Progenitor cell of endocrine pancreas (in vitro differentiated cells): ENCODE data around the gene CAB39. TPM values are rescaled to one million over a fixed set of nuclear protein-coding genes. Genes with fewer than 3 reads are reported as not detected.

Experiments
- DNase-seq: peaks from one replicate; pipeline ENCODE4 v3.0.0; 2021; ENCODE audit warnings: low spot score; ENCODE audit not compliant: unreplicated experiment
- H3K27ac Mint-ChIP-seq: 2 replicates; pipeline ENCODE4 v1.8.0; 2021; ENCODE audit warnings: mild to moderate bottlenecking, moderate library complexity, mixed read lengths
- H3K27me3 Mint-ChIP-seq: 2 replicates; pipeline ENCODE4 v1.8.0; 2021; ENCODE audit warnings: mixed read lengths
- H3K36me3 Mint-ChIP-seq: 2 replicates; pipeline ENCODE4 v1.8.0; 2022; ENCODE audit warnings: mixed read lengths; ENCODE audit not compliant: insufficient read depth
- H3K4me1 Mint-ChIP-seq: 2 replicates; pipeline ENCODE4 v1.8.0; 2021; ENCODE audit warnings: low read depth, mixed read lengths
- H3K4me3 Mint-ChIP-seq: 2 replicates; pipeline ENCODE4 v1.8.0; 2021; ENCODE audit warnings: low read depth, mild to moderate bottlenecking, moderate library complexity, mixed read lengths
- H3K9me3 Mint-ChIP-seq: 2 replicates; pipeline ENCODE4 v1.8.0; 2021; ENCODE audit warnings: low read depth, mixed read lengths
- total RNA-seq: library from RNA; stranded (reverse); gene quantifications from 2 replicates; pipeline ENCODE4 v1.2.1, GENCODE V29; 2021
- TF ChIP-seq, protein P1 (sequence below): fragments of 200-600 bp; sonication (generic); IDR thresholded peaks from one replicate; pipeline ENCODE4 v1.5.0; 2021; ENCODE audit warnings: antibody characterized with exemption, mild to moderate bottlenecking; ENCODE audit not compliant: unreplicated experiment

The CAB39 gene
- total RNA-seq, 1 donor from 2014 or later: 44.1 TPM

DNA sequence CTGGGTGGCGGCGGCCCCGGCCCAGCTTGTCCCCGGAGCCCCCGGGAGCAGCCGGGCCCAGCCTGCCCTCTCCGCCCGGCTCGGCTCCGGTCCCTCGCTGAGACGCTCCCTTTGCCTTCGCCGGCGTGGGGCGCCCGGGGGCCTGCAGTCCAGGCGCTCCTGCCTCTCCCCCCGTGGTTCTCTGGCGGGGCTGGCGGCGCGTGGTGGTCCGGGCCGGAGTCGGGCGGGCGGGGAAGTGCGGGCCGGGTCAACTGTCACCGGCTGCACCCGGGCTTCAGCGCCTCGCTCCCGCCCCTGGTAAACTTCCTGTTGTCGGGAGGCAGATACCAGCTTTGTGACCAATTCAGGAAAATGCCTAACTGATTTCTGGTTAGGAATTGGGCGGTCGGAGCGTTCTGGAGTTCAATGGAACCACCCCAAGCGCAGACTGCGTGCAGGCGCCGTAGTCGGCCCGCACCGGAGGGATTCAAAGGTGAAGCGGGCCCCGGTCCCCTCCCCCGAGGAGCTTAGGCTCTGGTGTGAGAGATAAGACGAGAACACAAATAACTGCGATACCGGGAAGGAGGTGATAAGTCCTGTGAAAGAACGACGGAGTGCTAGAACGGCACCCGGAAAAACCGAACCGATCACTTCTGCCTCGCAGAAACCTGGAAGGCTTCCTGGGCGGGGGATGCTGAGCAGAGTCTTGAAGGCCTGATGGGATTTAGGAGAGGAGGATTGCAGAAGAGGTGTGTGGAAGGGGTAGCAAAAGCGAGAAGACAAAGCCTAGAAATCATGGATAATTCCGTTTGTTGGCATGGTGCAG is 891 bp downstream of the CAB39 start:
- peaks cover 2% of the 10 kb centered on the region for H3K36me3 Mint-ChIP-seq
- peaks cover 19% of the 10 kb centered on the region for H3K4me1 Mint-ChIP-seq
- DNase-seq: peak; percentile 32
- peaks cover under 1% of the 10 kb centered on the region for H3K27me3 Mint-ChIP-seq
- no peaks in the 10 kb centered on the region for H3K9me3 Mint-ChIP-seq
- H3K4me3 Mint-ChIP-seq: peak overlapping the region; percentile 87
- TF ChIP-seq, protein P1, sequence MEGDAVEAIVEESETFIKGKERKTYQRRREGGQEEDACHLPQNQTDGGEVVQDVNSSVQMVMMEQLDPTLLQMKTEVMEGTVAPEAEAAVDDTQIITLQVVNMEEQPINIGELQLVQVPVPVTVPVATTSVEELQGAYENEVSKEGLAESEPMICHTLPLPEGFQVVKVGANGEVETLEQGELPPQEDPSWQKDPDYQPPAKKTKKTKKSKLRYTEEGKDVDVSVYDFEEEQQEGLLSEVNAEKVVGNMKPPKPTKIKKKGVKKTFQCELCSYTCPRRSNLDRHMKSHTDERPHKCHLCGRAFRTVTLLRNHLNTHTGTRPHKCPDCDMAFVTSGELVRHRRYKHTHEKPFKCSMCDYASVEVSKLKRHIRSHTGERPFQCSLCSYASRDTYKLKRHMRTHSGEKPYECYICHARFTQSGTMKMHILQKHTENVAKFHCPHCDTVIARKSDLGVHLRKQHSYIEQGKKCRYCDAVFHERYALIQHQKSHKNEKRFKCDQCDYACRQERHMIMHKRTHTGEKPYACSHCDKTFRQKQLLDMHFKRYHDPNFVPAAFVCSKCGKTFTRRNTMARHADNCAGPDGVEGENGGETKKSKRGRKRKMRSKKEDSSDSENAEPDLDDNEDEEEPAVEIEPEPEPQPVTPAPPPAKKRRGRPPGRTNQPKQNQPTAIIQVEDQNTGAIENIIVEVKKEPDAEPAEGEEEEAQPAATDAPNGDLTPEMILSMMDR: no peak
- peak overlapping the region; percentile 98 for H3K27ac Mint-ChIP-seq

- TF ChIP-seq, protein P1: no peak
- no peaks in the 10 kb centered on the region for H3K27me3 Mint-ChIP-seq
- H3K27ac Mint-ChIP-seq: peak overlapping the region; percentile 98
- peak overlapping the region; percentile 87 for H3K4me3 Mint-ChIP-seq
- DNase-seq: no peak
- H3K9me3 Mint-ChIP-seq: no peaks in the 10 kb centered on the region
- peaks cover 19% of the 10 kb centered on the region for H3K4me1 Mint-ChIP-seq
- peaks cover 2% of the 10 kb centered on the region for H3K36me3 Mint-ChIP-seq
Measured at GRCh38 chr2:230714136-230714480, 1.5 kb downstream of the CAB39 start.

- H3K27me3 Mint-ChIP-seq: no peaks in the 10 kb centered on the region
- peak overlapping the region; percentile 8 for H3K27ac Mint-ChIP-seq
- TF ChIP-seq, protein P1: no peak
- peaks cover 21% of the 10 kb centered on the region for H3K4me1 Mint-ChIP-seq
- H3K9me3 Mint-ChIP-seq: no peaks in the 10 kb centered on the region
- no peak for DNase-seq
- H3K36me3 Mint-ChIP-seq: peaks cover 3% of the 10 kb centered on the region
- H3K4me3 Mint-ChIP-seq: peak overlapping the region; percentile 8
Measured at GRCh38 chr2:230715201-230715600, 2.6 kb downstream of the CAB39 start.

DNA sequence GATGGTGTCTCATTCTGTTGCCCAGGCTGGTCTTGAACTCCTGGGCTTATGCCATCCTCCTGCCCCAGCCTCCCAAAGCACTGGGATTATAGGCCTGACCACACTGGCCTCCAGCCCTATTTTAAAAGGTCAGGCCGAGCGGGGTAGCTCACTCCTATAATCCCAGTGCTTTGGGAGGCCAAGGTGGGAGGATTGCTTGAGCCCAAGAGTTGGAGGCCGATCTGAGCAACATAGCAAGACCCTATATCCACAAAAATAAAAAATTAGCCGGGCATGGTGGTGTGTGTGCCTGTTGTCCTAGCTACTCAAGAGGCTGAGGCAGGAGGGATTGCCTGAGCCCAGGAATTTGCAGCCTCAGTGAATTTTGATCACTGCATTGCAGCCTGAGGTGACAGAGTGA is 3.9 kb downstream of the CAB39 start:
- TF ChIP-seq, protein P1: no peak
- H3K27me3 Mint-ChIP-seq: no peaks in the 10 kb centered on the region
- H3K9me3 Mint-ChIP-seq: no peaks in the 10 kb centered on the region
- DNase-seq: no peak
- H3K4me3 Mint-ChIP-seq: no peak overlapping the region
- H3K36me3 Mint-ChIP-seq: peaks cover 5% of the 10 kb centered on the region
- peaks cover 21% of the 10 kb centered on the region for H3K4me1 Mint-ChIP-seq
- no peak overlapping the region for H3K27ac Mint-ChIP-seq

DNA sequence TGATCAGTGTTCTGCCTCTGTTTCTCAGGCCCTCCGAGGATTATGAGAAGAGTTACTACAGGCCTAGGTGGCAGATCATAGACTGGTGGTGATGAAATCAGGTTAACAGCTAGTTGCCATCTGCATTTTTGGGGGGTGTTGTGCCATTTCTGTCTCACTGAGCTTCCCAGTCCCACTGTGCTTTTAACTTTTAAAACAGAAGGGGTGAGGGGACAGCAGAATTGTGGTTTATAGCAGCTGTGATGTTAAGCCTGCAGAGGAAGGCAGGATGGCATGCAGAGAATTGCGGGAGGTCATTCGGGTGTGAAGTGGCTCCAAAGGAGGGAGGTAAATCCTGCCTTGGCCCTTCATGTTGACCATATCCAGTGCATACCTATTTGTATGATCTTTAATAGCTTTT is 5.0 kb downstream of the CAB39 start:
- H3K27ac Mint-ChIP-seq: no peak overlapping the region
- H3K36me3 Mint-ChIP-seq: peaks cover 7% of the 10 kb centered on the region
- peaks cover 21% of the 10 kb centered on the region for H3K4me1 Mint-ChIP-seq
- no peak for DNase-seq
- TF ChIP-seq, protein P1: no peak
- H3K9me3 Mint-ChIP-seq: no peaks in the 10 kb centered on the region
- no peak overlapping the region for H3K4me3 Mint-ChIP-seq
- H3K27me3 Mint-ChIP-seq: no peaks in the 10 kb centered on the region
